Measurements from ENCODE around the gene LRMDA.

- TF ChIP-seq BCL11A (tag by site-specific recombination; IDR thresholded peaks at IDR 0.05; ENCODE audit: low read depth) (no peak), CTCF (tag by site-specific recombination; IDR thresholded peaks at IDR 0.05) (no peak), TSHZ1 (tag by site-specific recombination; IDR thresholded peaks at IDR 0.05; ENCODE audit: borderline replicate concordance) (no peak), MZF1 (tag by site-specific recombination; IDR thresholded peaks at IDR 0.05; ENCODE audit: borderline replicate concordance) (no peak), ZNF398 (tag by site-specific recombination; IDR thresholded peaks at IDR 0.05) (no peak), ZNF280D (tag by site-specific recombination; IDR thresholded peaks at IDR 0.05) (no peak), ZNF785 (tag by site-specific recombination; IDR thresholded peaks at IDR 0.05) (no peak), FEZF1 (tag by site-specific recombination; IDR thresholded peaks at IDR 0.05) (no peak), ZNF704 (tag by site-specific recombination; IDR thresholded peaks at IDR 0.05) (no peak), TCF7L2 (IDR thresholded peaks at IDR 0.05; ENCODE audit: borderline replicate concordance, low read depth, low read length) (peak; percentile 35; the same call in 1 of the 2 replicates)
Observed at GRCh38 chr10:76082956-76083355, 651.5 kb downstream of the LRMDA start.
